ENCODE data around the gene CUL1.

The CUL1 gene

DNA sequence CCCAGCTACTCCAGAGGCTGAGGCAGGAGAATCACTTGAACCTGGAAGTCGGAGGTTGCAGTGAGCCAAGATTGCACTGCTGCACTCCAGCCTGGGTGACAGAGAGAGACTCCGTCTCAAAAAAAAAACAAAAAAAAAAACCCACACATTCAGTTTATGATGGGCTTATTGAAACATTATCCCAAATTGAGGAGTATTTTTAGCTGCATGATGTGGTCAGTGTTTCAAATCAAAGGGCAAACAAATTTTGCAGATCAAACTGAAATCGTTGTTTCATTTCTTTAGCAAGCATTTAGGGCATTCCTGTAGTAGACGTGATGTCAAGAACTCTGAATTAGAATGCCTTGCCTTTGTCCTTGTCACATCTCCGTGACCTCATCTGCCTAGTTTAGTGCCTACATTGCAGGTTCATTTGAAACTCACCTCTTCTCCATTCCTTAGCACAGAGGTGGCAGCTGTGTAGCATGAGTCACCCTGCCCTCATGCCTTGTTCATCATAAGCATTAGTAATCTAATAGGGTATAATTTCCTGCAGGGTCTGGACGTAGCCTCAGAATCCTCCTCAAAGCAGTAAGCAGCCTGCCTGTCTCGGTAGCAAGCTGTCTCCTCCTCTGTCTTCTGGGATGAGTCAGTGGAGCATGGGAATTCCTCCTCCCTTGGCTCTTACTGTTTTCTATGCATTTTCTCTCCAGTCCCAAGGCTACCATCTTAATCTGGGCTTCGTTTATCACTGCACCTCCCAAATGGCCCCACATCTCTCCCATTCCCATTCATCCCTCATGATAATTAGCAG lies 73.8 kb downstream of the CUL1 start:
- DNase-seq = peak; percentile 60

- DNase-seq = peak; percentile 60
Measured at GRCh38 chr7:148773334-148773733, 74.6 kb downstream of the CUL1 start.

- no peak for DNase-seq
Measured at GRCh38 chr7:148774471-148774870, 75.8 kb downstream of the CUL1 start.

- DNase-seq = no peak
Measured at GRCh38 chr7:148782757-148783456, 84.2 kb downstream of the CUL1 start.

GRCh38 chr7:148783801-148784527 lies 85.3 kb downstream of the CUL1 start:
- no peak for DNase-seq

DNA sequence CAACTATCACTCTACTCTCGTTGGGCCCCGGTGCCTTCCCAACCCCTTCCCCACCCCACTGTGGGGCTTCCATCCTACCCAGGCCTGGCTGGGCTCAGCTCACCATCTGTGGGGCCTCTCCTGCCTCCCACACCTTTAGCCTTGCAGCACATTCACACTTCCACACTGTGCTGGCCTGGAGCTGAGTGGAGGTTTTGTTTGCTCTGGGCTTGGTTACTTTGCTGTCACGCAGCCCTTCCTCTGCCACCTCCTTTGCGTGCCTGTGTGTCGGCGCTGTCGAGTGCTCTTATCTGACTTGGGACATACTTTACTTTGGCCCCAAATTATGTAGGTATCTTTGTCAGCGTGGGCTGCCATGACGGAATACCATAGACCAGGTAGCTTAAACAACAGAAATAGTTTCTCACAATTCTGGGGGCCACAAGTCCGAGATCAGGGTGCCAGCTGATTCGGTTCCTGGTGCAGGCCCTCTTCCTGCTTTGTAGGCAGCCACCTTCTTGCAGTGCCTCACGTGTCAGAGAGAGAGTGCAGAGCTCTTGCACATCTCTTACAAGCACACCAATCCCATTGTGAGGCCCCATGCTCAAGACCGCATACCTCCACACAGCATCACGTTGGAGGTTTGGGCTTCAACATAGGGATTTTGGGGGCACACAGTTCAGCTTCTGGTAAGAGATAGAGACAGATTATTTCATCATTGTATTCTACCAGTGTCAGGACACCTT lies 89.0 kb downstream of the CUL1 start:
- no peak for DNase-seq

DNA sequence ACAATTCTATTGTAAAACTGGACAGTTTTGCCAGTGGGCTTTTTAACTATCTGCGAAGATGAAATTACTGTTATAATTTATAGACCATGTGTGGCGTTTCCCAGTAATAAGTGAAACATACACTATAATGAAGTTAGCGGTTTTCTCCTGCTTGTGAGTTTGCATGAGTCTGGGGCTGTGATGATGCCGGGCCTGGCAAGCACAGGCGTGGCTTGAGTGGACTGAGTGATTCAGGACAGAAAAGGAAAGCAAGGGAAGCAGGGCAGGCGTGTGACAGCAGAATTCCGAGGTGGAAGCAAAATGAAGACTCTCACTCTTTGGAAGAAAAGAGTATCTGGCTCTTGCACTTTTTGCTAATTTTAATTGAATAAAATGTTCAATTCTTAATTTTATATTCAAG lies 90.5 kb downstream of the CUL1 start:
- no peak for DNase-seq

DNA sequence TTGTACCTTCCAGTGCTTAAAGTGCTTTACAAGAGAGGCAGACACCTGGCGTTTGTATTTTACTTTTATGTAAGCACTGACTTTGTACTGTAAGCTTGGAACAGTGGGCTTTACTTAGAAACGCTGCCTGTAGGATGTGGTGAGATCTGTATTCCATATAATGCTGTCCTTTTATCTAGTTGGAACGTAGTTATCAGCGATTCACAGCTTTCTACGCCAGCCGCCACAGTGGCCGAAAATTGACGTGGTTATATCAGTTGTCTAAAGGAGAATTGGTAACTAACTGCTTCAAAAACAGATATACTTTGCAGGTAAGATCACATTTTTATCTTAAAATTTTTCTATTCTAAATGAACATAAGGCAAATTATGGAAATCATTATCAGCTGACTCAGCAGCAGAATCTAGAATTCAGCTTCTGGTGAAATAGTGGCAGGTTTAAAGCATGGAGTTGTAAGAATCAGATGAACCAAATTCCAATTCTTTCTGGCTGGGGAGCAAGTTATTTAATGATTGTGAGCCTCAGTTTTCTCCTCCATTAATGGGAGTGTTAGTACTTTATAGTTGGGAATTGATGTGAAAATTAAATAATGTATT lies 91.5 kb downstream of the CUL1 start:
- no peak for DNase-seq

GRCh38 chr7:148790850-148791249 lies 92.1 kb downstream of the CUL1 start:
- DNase-seq = no peak

- no peak for DNase-seq
Measured at GRCh38 chr7:148791546-148791945, 92.8 kb downstream of the CUL1 start.

- no peak for DNase-seq
Measured at GRCh38 chr7:148793590-148793989, 94.9 kb downstream of the CUL1 start.

- no peak for DNase-seq
Measured at GRCh38 chr7:148794476-148794875, 95.8 kb downstream of the CUL1 start.

DNA sequence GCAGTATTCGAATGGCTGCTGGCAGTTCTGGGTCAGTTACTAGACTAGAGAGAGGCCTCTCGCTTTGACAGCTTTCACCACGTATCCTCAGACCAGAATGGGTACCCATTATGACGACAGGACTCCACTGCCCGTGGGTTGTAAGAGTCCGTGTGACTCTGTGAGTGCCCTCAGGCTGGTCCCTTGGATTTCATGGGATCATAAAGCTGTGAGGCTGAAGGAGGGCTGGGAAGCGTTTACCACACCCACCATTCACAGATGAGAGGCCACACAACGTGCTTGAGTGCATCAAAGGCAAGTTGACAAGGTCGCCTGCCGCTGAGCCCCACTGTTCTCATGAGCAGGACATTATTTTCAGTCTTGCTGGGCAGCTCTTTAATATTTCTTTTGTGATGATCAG lies 98.1 kb downstream of the CUL1 start:
- DNase-seq = no peak

DNA sequence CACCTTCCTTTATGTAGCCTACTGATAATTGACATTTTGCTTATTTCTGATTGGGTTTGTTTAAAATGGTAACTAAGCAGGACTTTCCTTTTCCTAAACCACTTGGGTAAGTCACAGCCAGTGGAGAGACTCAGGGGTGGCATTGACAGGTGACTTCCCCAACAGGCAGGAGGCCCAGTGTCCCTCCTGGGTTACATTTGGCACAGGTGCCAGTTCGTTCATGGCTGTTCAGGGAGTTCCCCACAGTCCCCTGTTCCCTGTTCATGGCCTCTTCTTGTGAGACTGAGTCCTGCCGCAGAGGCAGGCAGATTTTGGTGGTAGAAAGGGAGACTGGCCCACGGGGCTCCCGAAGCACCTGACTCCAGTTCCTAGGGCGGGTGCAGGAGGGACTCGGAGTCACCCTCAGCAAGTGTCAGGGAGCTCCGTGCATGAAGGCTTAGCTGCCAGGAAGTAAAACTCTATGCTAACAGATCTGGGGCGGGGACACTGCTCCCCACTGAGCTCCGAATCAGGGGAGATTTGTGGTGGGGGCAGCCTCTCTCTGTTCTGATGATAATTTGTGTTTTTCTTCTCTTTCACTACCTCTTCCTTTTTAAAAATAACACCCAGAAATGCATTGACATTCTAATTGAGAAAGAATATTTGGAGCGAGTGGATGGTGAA lies 101.3 kb downstream of the CUL1 start:
- no peak for DNase-seq

GRCh38 chr7:148800677-148801076 lies 102.0 kb downstream of the CUL1 start:
- no peak for DNase-seq

GRCh38 chr7:148802101-148802493 lies 103.4 kb downstream of the CUL1 start:
- no peak for DNase-seq

DNA sequence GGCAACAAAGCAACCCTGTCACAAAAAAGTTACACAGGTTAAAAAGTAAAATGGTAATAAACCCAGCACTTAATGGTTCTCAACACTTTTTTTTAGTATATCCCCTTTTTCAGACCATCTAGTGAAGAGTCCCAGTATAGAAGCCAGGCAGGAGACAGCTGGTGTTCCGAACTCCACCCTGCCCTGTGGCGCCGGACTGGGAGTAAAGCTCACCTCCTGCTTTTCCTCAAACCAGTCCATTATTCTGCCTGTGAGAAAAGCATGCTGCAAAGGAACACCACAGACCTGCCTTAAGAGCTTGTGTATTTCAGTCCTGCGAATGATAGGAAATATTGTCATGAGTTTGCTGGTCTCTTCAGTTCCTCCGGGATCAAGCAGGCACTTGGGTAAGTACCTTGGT lies 104.4 kb downstream of the CUL1 start:
- DNase-seq = no peak

GRCh38 chr7:148804343-148805235 lies 105.9 kb downstream of the CUL1 start:
- DNase-seq = no peak

GRCh38 chr7:148806187-148806586 lies 107.5 kb downstream of the CUL1 start:
- no peak for DNase-seq

DNA sequence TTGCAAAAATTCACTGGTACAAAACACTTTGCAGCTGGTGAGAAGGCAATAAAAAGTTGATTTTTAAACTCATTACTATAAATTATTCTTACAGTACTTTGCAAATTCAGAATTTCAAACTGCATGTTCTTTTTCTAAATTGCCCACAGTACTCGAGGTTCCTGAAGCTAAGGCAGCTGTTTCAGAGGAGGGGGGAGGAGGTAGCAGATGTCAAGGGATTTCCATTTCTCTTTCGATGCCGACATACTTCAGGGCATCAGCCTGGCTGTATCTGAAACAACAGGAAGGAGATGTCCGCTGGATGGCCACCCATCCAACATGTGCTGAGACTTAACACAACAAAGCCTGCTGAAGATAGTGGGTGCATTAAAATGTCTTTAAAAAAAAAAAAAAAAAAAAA lies 108.7 kb downstream of the CUL1 start:
- no peak for DNase-seq

DNA sequence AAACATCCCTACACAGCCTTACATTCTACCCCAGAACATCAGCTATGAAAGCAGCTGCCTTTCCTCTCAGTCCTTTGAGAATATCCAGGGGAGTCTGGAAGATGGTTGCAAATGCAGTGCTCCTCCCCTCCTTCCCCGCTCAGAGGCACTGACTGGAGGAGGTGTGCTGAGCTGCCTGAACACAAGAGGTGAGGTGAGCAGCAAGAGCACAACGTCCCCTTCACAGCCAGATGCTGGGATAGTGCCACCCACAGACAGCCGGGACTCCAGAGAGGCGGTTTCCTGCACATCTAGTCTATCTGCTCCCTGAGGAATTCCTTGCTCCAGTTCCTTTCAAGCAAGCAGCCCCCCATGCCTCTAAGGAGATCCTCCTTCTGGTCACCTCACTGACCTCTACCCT lies 111.2 kb downstream of the CUL1 start:
- DNase-seq = no peak

Data from CD4-positive, alpha-beta T cell treated with Interleukin-6 for 4 hours (primary cell).